Epithelial cell of esophagus (primary cell): ENCODE results near the gene FAM50B.
"Not testable (repeated sequence)": the region's sequence is repeated elsewhere in the genome, so short reads cannot be mapped to it uniquely, and the experiment has no call there.

Experiments
- DNase-seq: peaks from one replicate; pipeline ENCODE4 v3.0.0; 2010; ENCODE audit warnings: low read depth
- H3K4me3 ChIP-seq: 2 replicates; pipeline ENCODE4 v1.5.1; 2011; ENCODE audit warnings: mild to moderate bottlenecking, low read length, control low read depth
- TF ChIP-seq, protein P1 (sequence below): IDR thresholded peaks from 2 replicates; pipeline ENCODE4 v1.5.1; 2011; ENCODE audit warnings: low read depth, mild to moderate bottlenecking, low read length, control low read depth, inconsistent platforms; ENCODE audit not compliant: insufficient read depth; ENCODE audit errors: missing control alignments

Gene FAM50B

DNA sequence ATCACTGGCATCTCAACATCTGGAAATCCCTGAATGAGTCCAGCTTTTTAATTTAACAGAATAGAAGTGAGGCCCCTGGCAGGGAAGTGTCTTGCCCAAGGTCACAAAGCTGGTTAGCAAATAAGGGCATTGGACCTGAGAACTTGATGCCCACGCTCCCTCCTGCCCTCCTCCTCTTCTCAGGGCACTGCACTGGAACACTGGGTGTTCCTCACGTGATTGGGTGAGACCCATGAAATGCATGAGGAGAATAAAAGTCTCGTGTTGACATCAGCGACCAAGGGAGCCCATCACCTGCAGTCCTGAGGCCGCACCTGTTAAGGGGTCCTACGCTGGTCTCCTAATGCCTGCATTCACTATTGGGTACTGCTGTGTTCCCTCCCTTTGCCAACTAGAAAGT lies 7.4 kb downstream of the FAM50B start:
- H3K4me3 ChIP-seq, result no peak overlapping the region
- no peak for DNase-seq
- TF ChIP-seq, protein P1, sequence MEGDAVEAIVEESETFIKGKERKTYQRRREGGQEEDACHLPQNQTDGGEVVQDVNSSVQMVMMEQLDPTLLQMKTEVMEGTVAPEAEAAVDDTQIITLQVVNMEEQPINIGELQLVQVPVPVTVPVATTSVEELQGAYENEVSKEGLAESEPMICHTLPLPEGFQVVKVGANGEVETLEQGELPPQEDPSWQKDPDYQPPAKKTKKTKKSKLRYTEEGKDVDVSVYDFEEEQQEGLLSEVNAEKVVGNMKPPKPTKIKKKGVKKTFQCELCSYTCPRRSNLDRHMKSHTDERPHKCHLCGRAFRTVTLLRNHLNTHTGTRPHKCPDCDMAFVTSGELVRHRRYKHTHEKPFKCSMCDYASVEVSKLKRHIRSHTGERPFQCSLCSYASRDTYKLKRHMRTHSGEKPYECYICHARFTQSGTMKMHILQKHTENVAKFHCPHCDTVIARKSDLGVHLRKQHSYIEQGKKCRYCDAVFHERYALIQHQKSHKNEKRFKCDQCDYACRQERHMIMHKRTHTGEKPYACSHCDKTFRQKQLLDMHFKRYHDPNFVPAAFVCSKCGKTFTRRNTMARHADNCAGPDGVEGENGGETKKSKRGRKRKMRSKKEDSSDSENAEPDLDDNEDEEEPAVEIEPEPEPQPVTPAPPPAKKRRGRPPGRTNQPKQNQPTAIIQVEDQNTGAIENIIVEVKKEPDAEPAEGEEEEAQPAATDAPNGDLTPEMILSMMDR, result no peak

DNA sequence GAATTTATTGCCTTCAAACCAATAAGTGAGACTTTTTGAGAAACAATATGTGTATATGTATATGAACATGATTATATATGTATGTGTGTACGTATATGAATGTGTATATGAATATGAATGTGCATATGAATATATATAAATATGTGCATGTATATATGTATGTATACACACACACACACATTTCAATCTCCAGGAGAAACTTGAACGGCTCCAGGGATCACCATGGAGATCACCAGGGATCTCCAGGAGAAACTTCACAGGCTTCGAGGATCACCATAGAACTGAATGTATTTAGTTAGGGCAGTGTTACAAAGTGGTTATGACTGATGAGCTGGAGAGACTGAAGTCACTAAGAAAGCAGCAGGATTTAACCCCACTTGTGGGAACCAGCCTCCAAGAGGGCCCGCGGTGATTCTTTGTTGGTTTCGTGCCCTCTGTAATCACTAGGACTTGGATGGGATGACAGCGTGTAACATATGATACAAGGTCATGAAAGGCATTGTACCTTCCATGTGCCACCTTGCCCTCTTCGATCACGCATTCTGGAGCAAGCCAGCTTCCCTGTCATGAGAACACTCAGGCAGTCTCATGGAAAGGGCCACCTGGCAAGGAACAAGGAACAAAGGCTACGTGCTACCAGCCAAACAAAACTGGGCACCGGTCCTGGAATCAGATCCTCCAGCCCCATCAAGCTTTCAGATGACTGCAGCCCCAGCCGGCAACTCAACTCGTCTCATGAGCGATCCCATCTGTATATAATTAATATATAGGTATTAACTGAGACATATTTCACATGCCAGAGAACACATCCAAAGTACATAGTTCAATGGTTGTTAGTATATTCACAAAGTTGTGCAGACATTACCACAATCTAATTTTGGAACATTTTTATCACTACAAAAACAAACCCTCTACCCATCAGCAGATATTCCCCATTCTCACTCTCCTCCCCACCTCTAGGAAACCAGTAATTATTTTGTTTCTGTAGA lies 8.6 kb downstream of the FAM50B start:
- TF ChIP-seq, protein P1, result no peak
- DNase-seq, result no peak
- H3K4me3 ChIP-seq, result no peak overlapping the region

DNA sequence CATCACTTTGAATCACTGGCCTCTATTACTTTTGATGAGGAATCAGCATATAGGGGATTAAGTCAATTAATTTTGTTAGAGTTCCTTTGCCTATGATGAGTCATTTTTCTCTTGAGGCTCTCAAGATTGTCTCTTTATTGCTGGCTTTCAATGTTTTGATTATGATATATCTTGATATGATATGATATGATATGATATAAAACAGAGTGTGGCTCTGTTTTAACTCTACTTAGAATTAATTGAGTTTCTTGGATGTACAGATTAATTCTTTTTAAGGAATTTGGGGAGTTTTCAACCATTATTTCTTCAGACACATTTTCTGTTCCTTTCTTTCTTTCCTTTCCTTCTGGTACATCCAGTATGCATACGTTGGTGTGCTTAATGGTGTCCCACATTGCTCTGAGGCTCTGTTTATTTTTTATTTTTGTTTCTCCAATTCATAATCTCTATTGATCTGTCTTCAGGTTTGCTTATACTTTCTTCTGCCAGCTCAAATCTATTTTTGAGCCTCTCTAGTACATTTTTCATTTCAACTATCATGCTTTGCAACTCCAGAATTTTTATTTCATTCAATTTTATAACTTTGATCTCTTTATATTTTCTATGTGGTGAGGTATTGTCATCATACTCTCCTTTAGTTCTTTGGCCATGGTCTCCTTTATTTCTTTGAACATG lies 10.8 kb downstream of the FAM50B start:
- TF ChIP-seq, protein P1, result no peak
- no peak for DNase-seq
- no peak overlapping the region for H3K4me3 ChIP-seq

DNA sequence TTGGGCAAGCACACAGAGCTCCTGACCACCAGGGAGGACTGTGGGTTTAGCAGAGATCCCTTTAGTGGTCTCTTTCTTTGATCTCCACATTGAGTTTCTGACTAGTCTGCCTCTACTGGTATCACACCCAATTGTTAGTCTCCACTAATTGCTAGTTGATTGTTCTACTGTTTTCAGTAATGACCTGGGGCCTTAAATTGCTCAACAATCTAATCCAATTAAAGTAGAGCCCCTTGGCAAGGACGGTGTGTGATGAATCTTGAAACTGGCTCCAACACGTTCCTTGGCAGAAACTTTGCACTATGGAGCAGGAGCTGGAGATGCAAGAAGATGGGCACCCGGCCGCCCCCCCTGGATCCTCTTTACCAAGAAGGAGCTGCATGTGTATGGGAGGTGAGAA lies 12.3 kb downstream of the FAM50B start:
- TF ChIP-seq, protein P1, result peak; percentile 16
- peak; percentile 76 for DNase-seq

DNA sequence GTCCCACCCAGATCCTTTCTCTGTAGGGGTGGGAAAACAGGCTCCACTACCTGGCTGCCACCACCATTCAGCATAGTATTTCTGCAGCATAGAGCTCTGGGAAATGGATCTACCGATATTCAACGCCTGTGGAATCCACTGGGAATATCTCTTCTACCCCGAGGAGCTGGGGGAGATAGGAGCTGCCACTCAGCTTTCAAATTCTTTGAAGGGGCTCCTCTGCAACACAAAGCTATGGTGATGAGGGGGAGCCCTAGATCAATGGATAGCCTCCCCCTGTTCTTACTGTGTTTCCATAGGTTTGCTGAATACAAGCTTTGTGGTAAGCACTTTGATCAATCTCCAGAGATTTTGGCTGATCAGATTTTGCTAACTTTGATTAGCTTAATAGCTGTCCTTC lies 12.9 kb downstream of the FAM50B start:
- no peak for DNase-seq
- H3K4me3 ChIP-seq, result no peak overlapping the region
- TF ChIP-seq, protein P1, result no peak

More for the DNA sequence above, 12.3 kb downstream of the FAM50B start:
- no peak overlapping the region for H3K4me3 ChIP-seq

DNA sequence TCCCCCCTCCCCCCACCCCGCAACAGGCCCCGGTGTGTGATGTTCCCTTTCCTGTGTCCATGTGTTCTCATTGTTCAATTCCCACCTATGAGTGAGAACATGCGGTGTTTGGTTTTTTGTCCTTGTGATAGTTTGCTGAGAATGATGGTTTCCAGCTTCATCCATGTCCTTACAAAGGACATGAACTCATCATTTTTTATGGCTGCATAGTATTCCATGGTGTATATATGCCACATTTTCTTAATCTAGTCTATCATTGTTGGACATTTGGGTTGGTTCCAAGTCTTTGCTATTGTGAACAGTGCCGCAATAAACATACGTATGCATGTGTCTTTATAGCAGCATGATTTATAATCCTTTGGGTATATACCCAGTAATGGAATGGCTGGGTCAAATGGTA lies 14.1 kb downstream of the FAM50B start:
- DNase-seq, H3K4me3 ChIP-seq: not testable (repeated sequence)

DNA sequence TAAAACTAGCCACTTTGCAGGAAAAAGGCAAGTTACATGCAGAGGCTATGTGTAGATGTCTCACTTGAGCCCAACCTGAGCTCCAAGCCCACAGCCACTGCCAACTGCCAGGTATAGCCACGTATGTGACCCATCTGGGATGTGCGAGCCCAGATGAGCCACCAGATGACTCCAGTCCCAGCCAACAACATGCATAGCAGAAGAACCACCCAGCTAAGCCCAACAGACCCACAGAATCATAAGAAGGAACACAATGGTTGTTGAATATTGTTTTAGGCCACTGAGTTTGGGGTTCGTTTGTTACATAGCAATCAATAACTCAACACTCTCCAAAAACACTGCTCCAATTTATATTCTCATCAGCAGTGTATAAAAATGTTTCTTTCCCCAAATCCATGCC lies 16.3 kb downstream of the FAM50B start:
- no peak for DNase-seq
- H3K4me3 ChIP-seq, result no peak overlapping the region

More for the DNA sequence above, 16.3 kb downstream of the FAM50B start:
- TF ChIP-seq, protein P1, result no peak
